GM18511 (cell line): ENCODE results near the gene SLCO2B1.

Source experiments
- ATAC-seq: cut with Tn5 transposase; IDR thresholded peaks from one replicate; pipeline ENCODE4 v1.9.1; 2021; ENCODE audit warnings: mild to moderate bottlenecking, moderate library complexity; ENCODE audit not compliant: unreplicated experiment

SLCO2B1 gene

GRCh38 chr11:75144716-75145014, 6.2 kb upstream of the SLCO2B1 start:
- ATAC-seq = no peak

GRCh38 chr11:75145196-75145971, 5.5 kb upstream of the SLCO2B1 start:
- ATAC-seq = no peak

- ATAC-seq = no peak
Observed at GRCh38 chr11:75145972-75146519, 4.9 kb upstream of the SLCO2B1 start.

- no peak for ATAC-seq
Observed at GRCh38 chr11:75146711-75147110, 4.2 kb upstream of the SLCO2B1 start.

- no peak for ATAC-seq
Observed at GRCh38 chr11:75147191-75147874, 3.6 kb upstream of the SLCO2B1 start.

GRCh38 chr11:75147875-75148263, 3.0 kb upstream of the SLCO2B1 start:
- no peak for ATAC-seq

- no peak for ATAC-seq
Observed at GRCh38 chr11:75148436-75148983, 2.4 kb upstream of the SLCO2B1 start.

- ATAC-seq = no peak
Observed at GRCh38 chr11:75149766-75150465, 991 bp upstream of the SLCO2B1 start.

- no peak for ATAC-seq
Observed at GRCh38 chr11:75151346-75152047, 590 bp downstream of the SLCO2B1 start.

- no peak for ATAC-seq
Observed at GRCh38 chr11:75152090-75152489, 1.2 kb downstream of the SLCO2B1 start.

GRCh38 chr11:75152651-75153427, 1.9 kb downstream of the SLCO2B1 start:
- ATAC-seq = no peak

GRCh38 chr11:75154646-75155569, 4.0 kb downstream of the SLCO2B1 start:
- ATAC-seq = no peak

- no peak for ATAC-seq
Observed at GRCh38 chr11:75155570-75156422, 4.9 kb downstream of the SLCO2B1 start.

- no peak for ATAC-seq
Observed at GRCh38 chr11:75158241-75158640, 7.3 kb downstream of the SLCO2B1 start.

- ATAC-seq = no peak
Observed at GRCh38 chr11:75158696-75159150, 7.8 kb downstream of the SLCO2B1 start.

GRCh38 chr11:75159151-75159953, 8.4 kb downstream of the SLCO2B1 start:
- ATAC-seq = no peak

GRCh38 chr11:75160220-75160757, 9.4 kb downstream of the SLCO2B1 start:
- no peak for ATAC-seq
